ENCODE measurements around the gene SLC9A5.

DNA sequence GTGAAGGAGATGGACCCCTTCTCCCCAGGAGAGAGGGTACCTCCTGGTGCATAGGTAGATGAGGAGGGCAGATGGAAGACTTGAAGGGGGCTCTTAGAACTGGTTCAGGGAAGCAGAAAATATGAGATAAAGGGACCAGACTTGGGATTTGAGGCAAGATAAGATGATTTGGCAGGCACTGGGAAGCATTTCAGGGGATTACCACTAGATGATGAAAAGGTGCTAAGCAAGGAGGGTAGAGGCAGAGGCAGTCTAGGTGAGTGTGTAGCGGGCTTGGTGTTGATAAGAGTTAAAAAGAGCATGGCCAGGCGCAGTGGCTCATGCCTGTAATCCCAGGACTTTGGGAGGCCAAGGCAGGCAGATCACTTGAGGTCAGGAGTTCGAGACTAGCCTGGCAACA, 14.4 kb downstream of the SLC9A5 start:
- TF ChIP-seq, protein P1, sequence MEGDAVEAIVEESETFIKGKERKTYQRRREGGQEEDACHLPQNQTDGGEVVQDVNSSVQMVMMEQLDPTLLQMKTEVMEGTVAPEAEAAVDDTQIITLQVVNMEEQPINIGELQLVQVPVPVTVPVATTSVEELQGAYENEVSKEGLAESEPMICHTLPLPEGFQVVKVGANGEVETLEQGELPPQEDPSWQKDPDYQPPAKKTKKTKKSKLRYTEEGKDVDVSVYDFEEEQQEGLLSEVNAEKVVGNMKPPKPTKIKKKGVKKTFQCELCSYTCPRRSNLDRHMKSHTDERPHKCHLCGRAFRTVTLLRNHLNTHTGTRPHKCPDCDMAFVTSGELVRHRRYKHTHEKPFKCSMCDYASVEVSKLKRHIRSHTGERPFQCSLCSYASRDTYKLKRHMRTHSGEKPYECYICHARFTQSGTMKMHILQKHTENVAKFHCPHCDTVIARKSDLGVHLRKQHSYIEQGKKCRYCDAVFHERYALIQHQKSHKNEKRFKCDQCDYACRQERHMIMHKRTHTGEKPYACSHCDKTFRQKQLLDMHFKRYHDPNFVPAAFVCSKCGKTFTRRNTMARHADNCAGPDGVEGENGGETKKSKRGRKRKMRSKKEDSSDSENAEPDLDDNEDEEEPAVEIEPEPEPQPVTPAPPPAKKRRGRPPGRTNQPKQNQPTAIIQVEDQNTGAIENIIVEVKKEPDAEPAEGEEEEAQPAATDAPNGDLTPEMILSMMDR (IDR thresholded peaks at IDR 0.05; ENCODE audit: low read depth, low read length), result no peak
- TF ChIP-seq POLR2A (IDR thresholded peaks at IDR 0.05; ENCODE audit: extremely low read depth, insufficient read length), result no peak

Data from NB4 (cell line).